Muscle of leg (tissue), 11 donors: ENCODE measurements around the gene OR1B1. TPM values are rescaled to one million over a fixed set of nuclear protein-coding genes. Genes with fewer than 3 reads are reported as not detected.
"Not testable (repeated sequence)": the region's sequence is repeated elsewhere in the genome, so short reads cannot be mapped to it uniquely, and the experiment has no call there.

Source experiments
- DNase-seq: peaks from one replicate; pipeline ENCODE4 v3.0.0; 2013
- H3K27ac ChIP-seq: one replicate; pipeline ENCODE4 v1.5.1; 2013; ENCODE audit warnings: mild to moderate bottlenecking, low read length, control low read depth
- H3K27me3 ChIP-seq: one replicate; pipeline ENCODE4 v1.6.1; 2013; ENCODE audit warnings: low read length; ENCODE audit not compliant: control insufficient read depth, insufficient read depth
- H3K36me3 ChIP-seq: one replicate; pipeline ENCODE4 v1.6.1; 2013; ENCODE audit warnings: low read length; ENCODE audit not compliant: control insufficient read depth, insufficient read depth
- H3K4me1 ChIP-seq: one replicate; pipeline ENCODE4 v1.6.1; 2013; ENCODE audit warnings: low read length; ENCODE audit not compliant: control insufficient read depth, insufficient read depth
- H3K4me3 ChIP-seq: one replicate; pipeline ENCODE4 v1.5.1; 2013; ENCODE audit warnings: low read length, control low read depth
- H3K9me3 ChIP-seq: replicated peaks from 2 replicates; pipeline ENCODE4 v1.6.1; 2013; ENCODE audit warnings: low read depth, low read length; ENCODE audit not compliant: control insufficient read depth
- WGBS: methylation state at CpG from one replicate; pipeline ENCODE4 v1.1.5; 2013; ENCODE audit warnings: missing lambda C conversion rate; ENCODE audit not compliant: insufficient coverage; 5-methylcytosine and 5-hydroxymethylcytosine counted together
- polyA plus RNA-seq, 8 donors: library from polyadenylated mRNA; unstranded; fragments of 120-200 nt; gene quantifications; one replicate each; pipeline versions ENCODE4 v1.2.1 to v1.2.3, GENCODE V29; 2013; ENCODE audit warnings: inconsistent platforms in 1 of 8, low replicate concordance in 1 of 8; ENCODE audit not compliant: insufficient read length in 8 of 8, insufficient read depth in 1 of 8
- total RNA-seq: library from RNA; stranded (reverse); fragments of 120-200 nt; gene quantifications from one replicate; pipeline ENCODE4 v1.2.4, GENCODE V29; 2013

OR1B1 gene
- total and polyA plus RNA-seq, 9 donors = not detected

DNA sequence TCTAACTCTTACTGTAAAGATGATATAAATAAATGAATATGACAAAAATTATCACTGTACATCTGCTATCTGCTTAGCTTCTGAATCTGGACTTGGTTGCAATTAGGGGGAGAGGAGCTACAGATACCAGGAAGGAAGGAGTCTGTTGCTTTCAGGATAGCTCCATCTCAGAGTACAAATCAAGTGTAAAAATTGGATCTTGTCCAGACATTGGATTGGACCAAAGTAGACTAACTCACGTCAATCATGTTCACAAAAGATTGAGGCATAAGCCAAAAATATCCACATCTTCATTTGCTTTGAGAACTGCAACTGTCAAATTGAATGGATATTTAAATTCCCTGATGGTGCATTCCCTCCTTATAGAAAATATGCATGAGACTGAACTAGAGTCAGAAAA, 51.7 kb downstream of the OR1B1 start:
- Histone ChIP-seq H3K27ac (no peak overlapping the region), H3K36me3 (no peaks in the 10 kb centered on the region), H3K27me3 (no peaks in the 10 kb centered on the region), H3K4me1 (no peaks in the 10 kb centered on the region), H3K4me3 (no peak overlapping the region), H3K9me3 (no peaks in the 10 kb centered on the region)
- no CpG with 5 or more reads among the region's 1 CpG for WGBS
- no peak for DNase-seq

DNA sequence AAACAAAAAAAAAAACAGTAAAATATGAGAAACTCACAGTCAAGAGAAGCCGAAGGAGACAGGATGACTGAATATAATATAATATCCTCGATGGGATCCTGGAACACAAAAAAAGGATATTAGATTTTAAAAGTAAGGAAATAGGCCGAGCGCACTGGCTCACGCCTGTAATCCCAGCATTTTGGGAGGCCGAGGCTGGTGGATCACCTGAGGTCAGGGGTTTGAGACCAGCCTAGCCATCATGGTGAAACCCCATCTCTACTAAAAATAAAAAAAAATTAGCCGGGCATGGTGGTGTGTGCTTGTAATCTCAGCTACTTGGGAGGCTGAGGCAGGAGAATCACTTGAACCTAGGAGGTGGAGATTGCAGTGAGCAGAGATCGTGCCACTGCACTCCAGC, 74.1 kb downstream of the OR1B1 start, which contains the start of gene OR1L8:
OR1L8 (minus strand) TSS at position 101 of the 400 bp plus-strand sequence. CDS start 14,907 bp downstream, outside the sequence.
- WGBS = 100% methylated on average over 3 of the region's 8 CpGs
- not testable (repeated sequence) for H3K27ac ChIP-seq, H3K9me3 ChIP-seq, H3K27me3 ChIP-seq, DNase-seq, H3K4me1 ChIP-seq, H3K36me3 ChIP-seq, H3K4me3 ChIP-seq

DNA sequence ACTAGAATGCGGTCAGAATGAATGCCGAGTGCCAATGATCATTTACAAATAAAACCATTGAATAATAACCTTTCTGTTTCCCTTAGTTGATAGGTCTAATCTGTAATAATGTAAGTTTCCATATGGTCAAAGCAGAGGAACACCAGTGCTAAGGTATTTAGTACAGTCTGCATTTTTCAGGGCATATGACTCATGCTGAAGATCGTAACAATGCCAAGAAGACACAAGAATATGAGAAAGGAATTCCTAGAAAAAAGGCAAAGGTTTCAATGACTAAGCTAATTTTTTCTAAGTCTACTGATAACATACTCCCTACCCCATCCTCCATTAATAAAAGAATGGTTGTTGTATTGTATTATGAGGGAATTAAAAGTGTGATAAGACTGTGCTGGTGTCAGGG, 77.1 kb downstream of the OR1B1 start:
- WGBS = no CpG with 5 or more reads among the region's 3 CpGs
- no peaks in the 10 kb centered on the region for H3K4me1 ChIP-seq
- no peaks in the 10 kb centered on the region for H3K36me3 ChIP-seq
- H3K27ac ChIP-seq = no peak overlapping the region
- no peaks in the 10 kb centered on the region for H3K9me3 ChIP-seq
- DNase-seq = no peak
- H3K4me3 ChIP-seq = no peak overlapping the region
- H3K27me3 ChIP-seq = no peaks in the 10 kb centered on the region

DNA sequence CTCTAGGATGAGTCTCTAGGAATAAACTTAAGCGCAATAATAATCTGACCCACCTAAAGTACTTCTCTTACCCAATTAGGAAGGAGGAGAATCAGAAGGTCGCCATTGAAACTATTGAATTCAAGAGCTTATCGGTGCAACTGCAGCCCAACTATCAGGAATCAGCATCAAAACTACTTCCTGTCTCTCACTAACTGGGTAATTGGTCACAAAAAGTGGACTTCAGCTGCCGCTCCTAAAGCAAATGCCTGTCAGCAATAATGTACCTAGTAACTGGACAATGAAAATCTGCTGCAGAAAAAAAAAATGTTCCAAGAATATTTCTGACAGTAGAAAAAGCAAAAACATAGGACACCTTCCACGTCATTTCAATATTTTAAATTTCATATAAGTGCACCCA, 77.6 kb downstream of the OR1B1 start:
- H3K9me3 ChIP-seq = no peaks in the 10 kb centered on the region
- H3K4me3 ChIP-seq = no peak overlapping the region
- no peak overlapping the region for H3K27ac ChIP-seq
- no peaks in the 10 kb centered on the region for H3K36me3 ChIP-seq
- DNase-seq = no peak
- WGBS = 60% methylated on average over 1 of the region's 5 CpGs
- H3K4me1 ChIP-seq = no peaks in the 10 kb centered on the region
- no peaks in the 10 kb centered on the region for H3K27me3 ChIP-seq

Other genes starting within 250 kb of the OR1B1 start
- gene OR1J1, start 179.7 kb downstream of the OR1B1 start, total RNA-seq = not detected
- not detected for gene OR1J1, start 179.7 kb downstream of the OR1B1 start, polyA plus RNA-seq
- not detected for gene OR1J2, start 146.8 kb downstream of the OR1B1 start, total RNA-seq
- gene OR1J2, start 146.8 kb downstream of the OR1B1 start, polyA plus RNA-seq = not detected
- gene OR1J4, start 138.5 kb downstream of the OR1B1 start, total RNA-seq = not detected
- gene OR1J4, start 138.5 kb downstream of the OR1B1 start, polyA plus RNA-seq = not detected
- gene OR1N1, start 130.3 kb downstream of the OR1B1 start, total RNA-seq = not detected
- not detected for gene OR1N1, start 130.3 kb downstream of the OR1B1 start, polyA plus RNA-seq
- not detected for gene OR1N2, start 104.5 kb downstream of the OR1B1 start, total RNA-seq
- not detected for gene OR1N2, start 104.5 kb downstream of the OR1B1 start, polyA plus RNA-seq
- gene OR1L8, start 74.2 kb downstream of the OR1B1 start, total RNA-seq = 0.18 TPM
- gene OR1L8, start 74.2 kb downstream of the OR1B1 start, polyA plus RNA-seq = under 1 TPM in 6 of 8 donors, not detected in 2; 0.09 to 0.16 (median 0.13) TPM
- not detected for gene OR1Q1, start 42.9 kb downstream of the OR1B1 start, total RNA-seq
- gene OR1Q1, start 42.9 kb downstream of the OR1B1 start, polyA plus RNA-seq = not detected
- gene OR1L1, start 4.1 kb upstream of the OR1B1 start, total RNA-seq = not detected
- not detected for gene OR1L1, start 4.1 kb upstream of the OR1B1 start, polyA plus RNA-seq
- not detected for gene OR1L3, start 17.5 kb upstream of the OR1B1 start, total RNA-seq
- gene OR1L3, start 17.5 kb upstream of the OR1B1 start, polyA plus RNA-seq = not detected
- not detected for gene OR1L4, start 66.4 kb upstream of the OR1B1 start, total RNA-seq
- gene OR1L4, start 66.4 kb upstream of the OR1B1 start, polyA plus RNA-seq = not detected
- not detected for gene OR1L6, start 84.7 kb upstream of the OR1B1 start, total RNA-seq
- not detected for gene OR1L6, start 84.7 kb upstream of the OR1B1 start, polyA plus RNA-seq
- gene OR5C1, start 131.3 kb upstream of the OR1B1 start, total RNA-seq = not detected
- not detected for gene OR5C1, start 131.3 kb upstream of the OR1B1 start, polyA plus RNA-seq
- gene OR1K1, start 142.5 kb upstream of the OR1B1 start, total RNA-seq = not detected
- not detected for gene OR1K1, start 142.5 kb upstream of the OR1B1 start, polyA plus RNA-seq
- gene PDCL, start 171.0 kb upstream of the OR1B1 start, total RNA-seq = 18.0 TPM
- 10 to 100 TPM; 15.2 to 24.2 (median 18.5) TPM for gene PDCL, start 171.0 kb upstream of the OR1B1 start, polyA plus RNA-seq
- gene RC3H2, start 247.7 kb upstream of the OR1B1 start, total RNA-seq = 40.4 TPM
- 10 to 100 TPM; 18.0 to 30.9 (median 27.6) TPM for gene RC3H2, start 247.7 kb upstream of the OR1B1 start, polyA plus RNA-seq